SK-N-SH (cell line): ENCODE measurements around the gene MPPE1. TPM values are rescaled to one million over a fixed set of nuclear protein-coding genes. Genes with fewer than 3 reads are reported as not detected.

Experiments used
- CTCF ChIA-PET: fragments of 300-600, 350-600 bp; formaldehyde crosslinking; extraction: SDS; loops from one replicate; lab custom pipeline; 2021; lab: Yijun Ruan, JAX
- POLR2A ChIA-PET: fragments of 350-600 bp; sonication (Branson Sonifier 250); formaldehyde crosslinking; extraction: SDS; loops from one replicate; lab custom pipeline; 2020; ENCODE audit warnings: antibody characterized with exemption, inconsistent platforms; lab: Yijun Ruan, JAX
- DNase-seq: peaks from one replicate; pipeline ENCODE4 v3.0.0; 2012
- H2AFZ ChIP-seq: fragments of 200-600 bp; sonication (generic); 2 replicates; pipeline ENCODE4 v1.8.1; 2016; ENCODE audit warnings: antibody characterized with exemption, mild to moderate bottlenecking, low read depth
- H3F3A ChIP-seq: fragments of 200-600 bp; sonication (generic); replicated peaks from 2 replicates; pipeline ENCODE3; 2016; ENCODE audit warnings: antibody characterized with exemption, mild to moderate bottlenecking; ENCODE audit not compliant: insufficient read depth
- H3K27ac ChIP-seq, 2 experiments: fragments of 200-500 bp in 1 of 2; fragments of 200-600 bp in 1 of 2; sonication (Bioruptor generic) in 1 of 2; sonication (generic), shearing (Covaris generic) in 1 of 2; 2 replicates each; pipeline versions ENCODE4 v1.5.1 to v1.6.1; 2014 to 2016; ENCODE audit warnings: low read depth in 2 of 2, inconsistent platforms in 1 of 2, low read length in 1 of 2, mild to moderate bottlenecking in 1 of 2, mixed read lengths in 1 of 2
- H3K27me3 ChIP-seq: fragments of 200-600 bp; sonication (generic), shearing (Covaris generic); 2 replicates; pipeline ENCODE4 v1.6.1; 2016; ENCODE audit warnings: mixed run types; ENCODE audit not compliant: insufficient read depth
- H3K36me3 ChIP-seq, 2 experiments: fragments of 200-500 bp in 1 of 2; fragments of 200-600 bp in 1 of 2; sonication (Bioruptor generic) in 1 of 2; sonication (generic) in 1 of 2; replicated peaks in 1 of 2; 2 replicates each; pipeline versions ENCODE3 to v1.5.1; 2014 to 2016; ENCODE audit warnings: low read length in 1 of 2, mild to moderate bottlenecking in 1 of 2; ENCODE audit not compliant: insufficient read depth in 2 of 2, control insufficient read depth in 1 of 2
- H3K4me1 ChIP-seq, 2 experiments: fragments of 200-500 bp in 1 of 2; fragments of 200-600 bp in 1 of 2; sonication (Bioruptor generic) in 1 of 2; sonication (generic), shearing (Covaris generic) in 1 of 2; 2 replicates each; pipeline versions ENCODE4 v1.5.1 to v1.6.1; 2014 to 2016; ENCODE audit warnings: low read depth in 1 of 2, low read length in 1 of 2, mixed run types in 1 of 2; ENCODE audit not compliant: insufficient read depth in 2 of 2, control insufficient read depth in 1 of 2
- H3K4me2 ChIP-seq: fragments of 200-600 bp; sonication (generic), shearing (Covaris generic); 2 replicates; pipeline ENCODE4 v1.6.1; 2017; ENCODE audit warnings: mixed run types
- H3K4me3 ChIP-seq, 2 experiments: fragments of 200-500 bp in 1 of 2; fragments of 200-600 bp in 1 of 2; sonication (Bioruptor generic) in 1 of 2; sonication (generic), shearing (Covaris generic) in 1 of 2; 2 replicates each; pipeline versions ENCODE4 v1.5.1 to v1.8.1; 2014 to 2016; ENCODE audit warnings: low read depth in 2 of 2, inconsistent platforms in 1 of 2, low read length in 1 of 2, mild to moderate bottlenecking in 1 of 2, mixed read lengths in 1 of 2, moderate library complexity in 1 of 2
- H3K79me2 ChIP-seq: fragments of 200-600 bp; sonication (generic); 2 replicates; pipeline ENCODE4 v1.8.1; 2017; ENCODE audit warnings: mild to moderate bottlenecking; ENCODE audit not compliant: insufficient read depth
- H3K9ac ChIP-seq: fragments of 200-600 bp; sonication (generic); 2 replicates; pipeline ENCODE4 v1.6.1; 2017; ENCODE audit warnings: mixed run types
- H3K9me2 ChIP-seq: fragments of 200-600 bp; sonication (generic); 2 replicates; pipeline ENCODE4 v1.6.1; 2017; ENCODE audit warnings: mixed run types
- H3K9me3 ChIP-seq: fragments of 200-600 bp; sonication (generic); 2 replicates; pipeline ENCODE4 v1.6.1; 2017; ENCODE audit warnings: mixed run types, mild to moderate bottlenecking, moderate library complexity
- H4K20me1 ChIP-seq: fragments of 200-600 bp; sonication (generic); 2 replicates; pipeline ENCODE4 v1.6.1; 2017; ENCODE audit warnings: mild to moderate bottlenecking, mixed run types; ENCODE audit not compliant: insufficient read depth
- CHD2 ChIP-seq: fragments of 150-350 bp; IDR thresholded peaks from 2 replicates; pipeline ENCODE4 v1.6.1; 2018; ENCODE audit warnings: low read length; ENCODE audit not compliant: partially characterized antibody
- FOXJ3 ChIP-seq: sonication (generic); formaldehyde crosslinking; IDR thresholded peaks from 2 replicates; pipeline ENCODE4 v1.5.1; 2020; ENCODE audit warnings: mild to moderate bottlenecking, missing genetic modification reagents
- GATA2 ChIP-seq: sonication (generic); formaldehyde crosslinking; IDR thresholded peaks from 2 replicates; pipeline ENCODE4 v1.5.0; 2020; ENCODE audit warnings: mild to moderate bottlenecking, missing genetic modification reagents
- MXI1 ChIP-seq: IDR thresholded peaks from 2 replicates; pipeline ENCODE4 v1.6.1; 2012; ENCODE audit warnings: mild to moderate bottlenecking, low read depth, low read length, improper control_type of control experiment
- NFIC ChIP-seq: IDR thresholded peaks from 2 replicates; pipeline ENCODE4 v1.4.0; 2012; ENCODE audit warnings: borderline replicate concordance
- SIN3A ChIP-seq: IDR thresholded peaks from 2 replicates; pipeline ENCODE4 v1.6.1; 2012; ENCODE audit warnings: low read depth, mild to moderate bottlenecking, low read length, moderate library complexity, borderline replicate concordance
- TAF1 ChIP-seq: IDR thresholded peaks from 2 replicates; pipeline ENCODE4 v1.6.1; 2012; ENCODE audit warnings: low read depth, mild to moderate bottlenecking, low read length, moderate library complexity, borderline replicate concordance
- TEAD4 ChIP-seq: IDR thresholded peaks from 2 replicates; pipeline ENCODE4 v1.4.0; 2012; ENCODE audit warnings: mild to moderate bottlenecking, borderline replicate concordance; ENCODE audit not compliant: insufficient read depth
- WGBS: methylation state at CpG from one replicate; pipeline ENCODE4 v1.1.6; 2017; ENCODE audit warnings: low lambda C conversion rate; 5-methylcytosine and 5-hydroxymethylcytosine counted together
- polyA plus RNA-seq, 3 experiments: library from polyadenylated mRNA; depleted of rRNA; stranded (reverse); fragments of >200 nt; gene quantifications; 2 replicates each; pipeline ENCODE4 v1.2.3, GENCODE V29; 2012
- TF ChIP-seq, protein P1 (sequence below): fragments of 200-600 bp; sonication (generic); IDR thresholded peaks from 2 replicates; pipeline ENCODE4 v1.6.1; 2017; ENCODE audit warnings: antibody characterized with exemption, mild to moderate bottlenecking, moderate library complexity
- TF ChIP-seq, protein P2 (sequence below): IDR thresholded peaks from 2 replicates; pipeline ENCODE4 v1.4.0; 2012; ENCODE audit warnings: low read depth
- TF ChIP-seq, protein P3 (sequence below): IDR thresholded peaks from 2 replicates; pipeline ENCODE4; 2012

MPPE1 gene
- polyA plus RNA-seq, 1 of the 3 experiments (the other 2 are of a cell fraction), result 13.2 TPM

DNA sequence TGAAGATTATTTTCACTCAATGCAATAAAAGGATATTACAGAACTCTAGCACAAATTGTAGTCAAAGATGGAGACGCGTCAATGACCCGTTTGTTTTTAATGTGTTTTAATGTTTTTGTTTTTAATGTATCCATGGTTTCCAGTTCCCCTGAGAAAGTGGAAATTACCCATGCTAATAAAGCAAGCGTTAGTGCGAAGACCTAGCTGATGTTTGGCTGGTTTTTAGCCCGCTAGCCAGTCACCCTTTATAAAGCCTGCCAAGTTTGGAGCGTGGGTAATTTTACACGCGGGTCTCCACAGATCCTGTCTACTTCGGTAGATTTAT, 57.3 kb downstream of the MPPE1 start (continued):
- TF ChIP-seq TAF1, result no peak
- no peak for TF ChIP-seq FOXJ3 (CRISPR knock-in tag)
- no peak for TF ChIP-seq NFIC
- TF ChIP-seq, protein P1, sequence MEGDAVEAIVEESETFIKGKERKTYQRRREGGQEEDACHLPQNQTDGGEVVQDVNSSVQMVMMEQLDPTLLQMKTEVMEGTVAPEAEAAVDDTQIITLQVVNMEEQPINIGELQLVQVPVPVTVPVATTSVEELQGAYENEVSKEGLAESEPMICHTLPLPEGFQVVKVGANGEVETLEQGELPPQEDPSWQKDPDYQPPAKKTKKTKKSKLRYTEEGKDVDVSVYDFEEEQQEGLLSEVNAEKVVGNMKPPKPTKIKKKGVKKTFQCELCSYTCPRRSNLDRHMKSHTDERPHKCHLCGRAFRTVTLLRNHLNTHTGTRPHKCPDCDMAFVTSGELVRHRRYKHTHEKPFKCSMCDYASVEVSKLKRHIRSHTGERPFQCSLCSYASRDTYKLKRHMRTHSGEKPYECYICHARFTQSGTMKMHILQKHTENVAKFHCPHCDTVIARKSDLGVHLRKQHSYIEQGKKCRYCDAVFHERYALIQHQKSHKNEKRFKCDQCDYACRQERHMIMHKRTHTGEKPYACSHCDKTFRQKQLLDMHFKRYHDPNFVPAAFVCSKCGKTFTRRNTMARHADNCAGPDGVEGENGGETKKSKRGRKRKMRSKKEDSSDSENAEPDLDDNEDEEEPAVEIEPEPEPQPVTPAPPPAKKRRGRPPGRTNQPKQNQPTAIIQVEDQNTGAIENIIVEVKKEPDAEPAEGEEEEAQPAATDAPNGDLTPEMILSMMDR, result no peak

DNA sequence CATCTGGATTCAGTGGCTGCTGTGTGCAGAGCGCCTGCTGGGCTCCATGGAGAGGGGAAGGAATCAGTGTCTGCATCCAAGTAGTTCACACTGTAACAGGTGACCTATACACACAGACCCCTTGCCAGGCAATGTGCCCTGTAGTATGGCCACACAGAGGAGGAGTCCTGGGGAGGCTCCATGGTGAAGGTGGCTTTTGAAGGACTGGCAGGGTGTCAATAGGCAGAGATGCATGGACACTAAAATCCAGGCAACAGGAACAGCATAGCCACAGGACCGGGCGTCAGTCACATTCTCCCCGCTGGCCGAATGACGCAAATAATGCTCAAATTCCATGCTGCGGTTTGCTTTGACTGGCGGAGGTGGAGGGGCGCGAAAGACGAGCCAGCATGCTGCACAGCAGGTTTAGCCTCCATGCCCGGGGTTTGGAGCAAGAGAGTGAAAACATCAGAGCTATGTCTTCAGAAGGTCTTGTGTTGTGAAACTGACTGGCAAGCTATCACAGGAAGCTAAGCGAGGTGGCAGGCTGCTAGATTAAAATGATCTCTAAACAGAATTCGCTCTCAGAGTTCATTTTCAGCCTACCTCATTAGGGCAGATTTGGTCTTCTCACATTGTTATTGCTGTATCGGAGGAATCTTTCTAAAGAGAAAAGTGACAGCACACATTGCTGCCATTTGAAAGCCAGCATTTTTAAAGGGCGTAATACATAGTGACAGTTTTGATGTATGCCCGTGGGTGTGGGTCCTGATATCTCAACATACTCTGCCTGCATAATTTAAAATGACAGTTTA, 58.1 kb downstream of the MPPE1 start:
- TF ChIP-seq MXI1 (peak; percentile 65; the same call in 1 of the 2 replicates), CHD2 (peak; percentile 12), SIN3A (0 out of 2 replicates have a peak, but pooled peaks have one; percentile 16), TEAD4 (no peak), GATA2 (CRISPR knock-in tag) (no peak)
- TF ChIP-seq, protein P2, sequence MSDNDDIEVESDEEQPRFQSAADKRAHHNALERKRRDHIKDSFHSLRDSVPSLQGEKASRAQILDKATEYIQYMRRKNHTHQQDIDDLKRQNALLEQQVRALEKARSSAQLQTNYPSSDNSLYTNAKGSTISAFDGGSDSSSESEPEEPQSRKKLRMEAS, result peak; percentile 50; the same call in 1 of the 2 replicates
- TF ChIP-seq, protein P3, sequence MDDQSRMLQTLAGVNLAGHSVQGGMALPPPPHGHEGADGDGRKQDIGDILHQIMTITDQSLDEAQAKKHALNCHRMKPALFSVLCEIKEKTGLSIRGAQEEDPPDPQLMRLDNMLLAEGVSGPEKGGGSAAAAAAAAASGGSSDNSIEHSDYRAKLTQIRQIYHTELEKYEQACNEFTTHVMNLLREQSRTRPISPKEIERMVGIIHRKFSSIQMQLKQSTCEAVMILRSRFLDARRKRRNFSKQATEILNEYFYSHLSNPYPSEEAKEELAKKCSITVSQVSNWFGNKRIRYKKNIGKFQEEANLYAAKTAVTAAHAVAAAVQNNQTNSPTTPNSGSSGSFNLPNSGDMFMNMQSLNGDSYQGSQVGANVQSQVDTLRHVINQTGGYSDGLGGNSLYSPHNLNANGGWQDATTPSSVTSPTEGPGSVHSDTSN, result 0 out of 2 replicates have a peak, but pooled peaks have one; percentile 24
- TF ChIP-seq, all 33 proteins: peak for 5
- H2AFZ ChIP-seq, result peak overlapping the region; percentile 66
- H3K9me2 ChIP-seq, result no peaks in the 10 kb centered on the region
- WGBS, result 5% methylated on average over 14 of the region's 17 CpGs
- ChIA-PET CTCF (interaction anchor here (1.1 to 1.6 kb wide), 3 partner anchors 15 to 110 kb away, joined by 3 to 4 read pairs (median 4); no protein-coding TSS in a partner anchor), POLR2A (no interaction called here)
- peaks cover 0 to 17% of the 10 kb centered on the region in 2 experiments; a peak in 2 of 4 replicates for H3K4me1 ChIP-seq
- peaks cover 12% of the 10 kb centered on the region; the same call in 1 of the 2 replicates for H4K20me1 ChIP-seq
- H3K4me2 ChIP-seq, result peak overlapping the region; percentile 87
- peaks cover 34% of the 10 kb centered on the region for H3K79me2 ChIP-seq
- H3K36me3 ChIP-seq, result peaks cover 0 to 18% of the 10 kb centered on the region in 2 experiments
- DNase-seq, result peak; percentile 39
- peaks cover 9% of the 10 kb centered on the region for H3F3A ChIP-seq
- no peaks in the 10 kb centered on the region; the same call in 1 of the 2 replicates for H3K27me3 ChIP-seq
- H3K9ac ChIP-seq, result peak overlapping the region; percentile 97; the same call in 1 of the 2 replicates
- no peaks in the 10 kb centered on the region for H3K9me3 ChIP-seq
- H3K4me3 ChIP-seq, result peak overlapping the region; percentile 95 to 100
- peak overlapping the region in 1 of 2 experiments; percentile 90; a peak in 2 of 4 replicates for H3K27ac ChIP-seq
